GM13976 (cell line): ENCODE results near the gene FBXO44.

Experiments
- DNase-seq: peaks from one replicate; pipeline ENCODE4 v3.0.0; 2012; ENCODE audit warnings: low spot score
- in situ Hi-C: fragments of 300-500 bp; cut with MboI; formaldehyde crosslinking; loops from one replicate; pipeline ENCODE4 v1.12.0; 2022; ENCODE audit warnings: low sequenced_read_pairs, mixed read lengths, inconsistent platforms; ENCODE audit not compliant: unreplicated experiment
- TF ChIP-seq, protein P1 (sequence below): IDR thresholded peaks from 2 replicates; pipeline ENCODE4 v1.5.1; 2012; ENCODE audit warnings: borderline replicate concordance, mild to moderate bottlenecking; ENCODE audit not compliant: insufficient read depth; ENCODE audit errors: extremely low read depth, missing control alignments, control extremely low read depth

The FBXO44 gene

DNA sequence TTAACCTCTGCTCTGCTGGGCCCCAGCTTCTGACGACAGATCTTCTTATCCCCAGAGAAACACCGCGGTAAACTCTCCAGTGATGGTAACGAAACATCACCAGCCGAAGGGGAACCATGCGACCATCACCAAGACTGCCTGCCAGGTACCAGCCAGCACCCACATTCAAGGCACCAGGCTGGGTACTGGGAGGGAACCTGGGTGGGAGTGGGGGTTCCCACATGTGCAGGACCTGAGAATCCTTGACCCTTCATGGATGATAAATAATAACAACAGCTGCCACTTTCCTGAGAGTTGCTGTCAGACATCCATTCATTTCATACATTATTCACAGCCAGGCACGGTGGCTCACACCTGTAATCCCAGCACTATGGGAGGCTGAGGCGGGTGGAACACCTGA is 57.6 kb downstream of the FBXO44 start:
- DNase-seq = no peak
- in situ Hi-C loops = loop anchor here (10.0 kb wide), 1 partner anchor 57 kb away; the partner anchor contains the start of genes FBXO2 and FBXO44
- TF ChIP-seq, protein P1, sequence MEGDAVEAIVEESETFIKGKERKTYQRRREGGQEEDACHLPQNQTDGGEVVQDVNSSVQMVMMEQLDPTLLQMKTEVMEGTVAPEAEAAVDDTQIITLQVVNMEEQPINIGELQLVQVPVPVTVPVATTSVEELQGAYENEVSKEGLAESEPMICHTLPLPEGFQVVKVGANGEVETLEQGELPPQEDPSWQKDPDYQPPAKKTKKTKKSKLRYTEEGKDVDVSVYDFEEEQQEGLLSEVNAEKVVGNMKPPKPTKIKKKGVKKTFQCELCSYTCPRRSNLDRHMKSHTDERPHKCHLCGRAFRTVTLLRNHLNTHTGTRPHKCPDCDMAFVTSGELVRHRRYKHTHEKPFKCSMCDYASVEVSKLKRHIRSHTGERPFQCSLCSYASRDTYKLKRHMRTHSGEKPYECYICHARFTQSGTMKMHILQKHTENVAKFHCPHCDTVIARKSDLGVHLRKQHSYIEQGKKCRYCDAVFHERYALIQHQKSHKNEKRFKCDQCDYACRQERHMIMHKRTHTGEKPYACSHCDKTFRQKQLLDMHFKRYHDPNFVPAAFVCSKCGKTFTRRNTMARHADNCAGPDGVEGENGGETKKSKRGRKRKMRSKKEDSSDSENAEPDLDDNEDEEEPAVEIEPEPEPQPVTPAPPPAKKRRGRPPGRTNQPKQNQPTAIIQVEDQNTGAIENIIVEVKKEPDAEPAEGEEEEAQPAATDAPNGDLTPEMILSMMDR = no peak
